Activated naive CD4-positive, alpha-beta T cell treated with anti-CD3 and anti-CD28 coated beads, Interleukin-2, amount 50 U/mL, for 16 hours (primary cell): ENCODE measurements around the gene STYXL2.

ENCODE experiments used
- DNase-seq: peaks from one replicate; pipeline ENCODE4 v3.0.0-alpha.2; 2020

The STYXL2 gene

DNA sequence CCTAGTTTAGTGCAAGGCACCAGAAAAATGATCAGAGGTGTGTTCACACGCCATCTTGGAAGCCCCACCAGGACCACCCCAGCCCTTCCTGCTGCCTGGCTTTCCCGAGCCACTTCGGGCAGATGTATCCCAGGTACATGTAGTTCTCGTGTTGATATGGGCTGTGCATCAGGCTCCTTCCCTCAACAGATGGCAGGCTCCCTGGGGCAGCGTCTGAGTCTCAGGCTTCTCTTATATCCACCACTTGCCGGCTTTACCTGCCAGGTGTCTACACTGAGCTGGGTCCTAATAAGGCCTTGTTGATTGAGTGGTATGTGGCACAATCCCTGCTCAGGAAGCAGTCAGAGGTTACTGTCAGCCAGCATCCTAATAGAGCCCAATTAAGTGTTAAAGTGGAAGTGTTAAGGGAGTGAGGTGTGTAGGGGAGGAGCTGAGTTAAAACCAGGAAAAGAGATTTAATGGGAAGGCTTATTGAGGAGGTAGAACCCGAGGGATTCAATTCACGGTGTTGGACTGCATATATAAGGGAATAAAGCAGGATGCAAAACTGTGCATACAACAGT, 12.2 kb upstream of the STYXL2 start:
- DNase-seq, result no peak

DNA sequence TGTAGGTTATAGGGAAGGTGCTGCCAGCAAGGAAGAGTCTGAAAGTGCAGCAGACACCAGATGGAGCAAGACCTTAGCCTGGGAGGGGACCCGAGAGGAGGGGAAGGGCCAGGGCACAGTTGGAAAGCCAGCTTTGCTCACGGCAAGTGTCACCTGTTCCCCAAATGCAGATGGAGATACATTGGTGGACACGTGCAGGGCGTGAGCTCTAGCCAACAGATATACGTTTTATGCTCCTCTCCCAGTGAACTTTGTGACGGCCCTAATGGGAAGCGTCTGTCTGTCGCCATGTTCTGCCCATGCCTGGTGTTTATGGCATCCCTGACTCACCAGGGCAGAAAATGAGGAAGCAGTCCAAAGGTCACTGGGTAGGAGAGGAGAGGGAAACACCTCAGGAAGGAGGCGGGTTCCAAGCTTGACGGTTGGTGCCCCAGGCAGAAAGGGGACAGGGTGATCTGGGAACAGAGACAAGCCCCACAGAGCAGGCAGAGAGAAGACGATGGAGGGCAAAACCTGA, 11.3 kb upstream of the STYXL2 start:
- DNase-seq, result no peak

DNA sequence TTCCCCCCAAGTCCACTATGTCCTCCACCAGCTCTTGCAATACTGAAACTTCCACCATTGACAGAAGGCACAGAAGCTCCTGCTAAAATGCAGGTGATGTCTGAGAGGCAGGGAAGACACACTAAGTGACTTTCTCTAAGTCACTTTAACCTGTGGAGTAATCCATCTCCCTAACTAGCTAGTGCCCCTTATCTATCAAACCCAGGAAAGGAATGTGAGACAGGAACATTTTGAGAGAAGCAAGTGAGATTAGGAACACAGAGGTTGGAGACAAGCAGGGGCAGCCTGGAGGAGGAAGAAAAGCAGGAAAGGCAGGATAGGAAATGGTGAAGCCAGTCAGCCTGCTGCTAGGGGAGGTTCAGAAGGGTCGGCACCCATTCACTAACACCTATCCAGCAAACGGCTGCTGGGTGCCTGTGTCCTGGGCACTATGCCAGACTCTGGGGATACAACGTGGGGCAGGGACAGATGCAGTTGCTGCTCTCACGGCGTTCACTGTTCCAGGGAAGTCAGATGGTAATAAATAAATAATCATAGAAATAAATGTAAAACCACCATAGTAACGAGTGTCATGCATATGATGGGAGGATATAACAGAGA, 10.7 kb upstream of the STYXL2 start:
- DNase-seq, result no peak

DNA sequence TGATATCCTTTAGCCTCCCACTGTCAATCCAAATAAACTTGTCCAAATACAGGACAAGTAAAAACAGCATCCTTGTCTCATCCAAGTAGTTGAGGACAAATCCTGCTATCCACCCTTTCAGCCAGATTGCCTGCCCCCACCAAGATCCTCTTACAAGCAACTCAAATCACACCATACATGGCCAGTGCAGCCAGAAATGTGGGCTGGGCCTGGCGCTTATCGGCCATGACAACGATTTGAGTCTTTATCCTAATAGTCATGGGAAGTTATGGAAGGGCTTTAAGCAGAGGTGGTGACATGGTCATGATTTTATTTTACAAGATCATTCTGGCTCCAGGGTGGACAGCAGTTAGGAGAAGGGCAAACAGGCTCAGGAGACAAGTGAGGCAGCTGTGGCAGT, 10.0 kb upstream of the STYXL2 start:
- no peak for DNase-seq

DNA sequence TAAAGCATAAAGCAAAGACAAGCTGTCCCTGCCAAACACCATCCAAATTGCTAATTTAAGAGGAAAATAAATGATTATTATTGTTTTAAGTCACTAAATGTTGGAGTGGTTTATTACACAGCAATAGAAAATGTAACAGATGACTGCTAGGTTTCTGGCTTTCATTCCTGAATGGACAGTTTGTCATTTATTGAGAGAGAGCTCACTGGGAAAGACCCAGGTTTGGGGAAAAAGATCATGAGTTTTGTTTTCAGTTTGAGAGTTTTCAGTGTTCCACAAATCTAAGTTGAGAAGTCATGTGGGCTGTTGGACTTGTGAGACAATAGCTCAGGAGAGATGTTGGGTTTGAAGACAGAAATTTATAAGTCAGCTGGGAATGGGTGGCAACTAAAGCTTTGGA, 9.1 kb upstream of the STYXL2 start:
- DNase-seq, result no peak

DNA sequence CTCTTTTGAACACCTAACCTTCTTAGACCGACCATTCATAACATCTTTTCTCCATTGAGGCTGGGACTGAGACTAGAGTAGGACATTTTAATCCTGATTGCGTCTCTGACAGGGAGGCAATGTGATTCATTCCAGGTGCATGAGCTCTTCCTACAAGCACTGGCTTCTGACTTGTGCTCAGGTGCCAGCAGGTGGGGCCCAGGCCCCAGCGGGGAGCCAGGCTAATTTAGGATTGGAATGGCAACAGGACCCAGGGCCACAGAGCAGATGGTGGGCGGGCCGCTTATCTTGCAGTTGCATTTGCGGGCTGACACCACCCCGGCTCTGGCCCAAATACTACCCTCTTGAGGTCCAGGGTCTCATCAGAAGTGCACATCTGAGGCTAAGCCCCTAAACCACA, 7.8 kb upstream of the STYXL2 start:
- no peak for DNase-seq

DNA sequence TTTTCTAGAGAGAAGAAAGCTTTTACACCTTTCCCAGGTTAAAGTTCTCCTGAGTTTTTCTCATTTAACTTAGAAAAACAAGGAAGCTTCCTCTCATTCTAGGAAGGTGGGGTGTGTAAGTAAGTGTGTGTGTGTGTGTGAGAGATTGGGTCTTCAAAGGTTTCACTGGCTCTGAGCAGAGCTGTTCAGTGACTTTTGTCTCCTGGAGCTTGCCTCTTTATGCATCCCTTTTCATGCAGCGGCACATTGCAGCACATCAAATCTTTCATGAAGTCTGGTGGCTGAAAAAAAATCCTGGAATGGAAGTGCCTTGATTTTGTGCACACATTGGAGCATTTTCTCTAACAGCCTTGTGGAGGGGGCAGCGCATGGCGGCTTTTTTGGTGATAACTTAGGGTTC, 7.1 kb upstream of the STYXL2 start:
- no peak for DNase-seq

DNA sequence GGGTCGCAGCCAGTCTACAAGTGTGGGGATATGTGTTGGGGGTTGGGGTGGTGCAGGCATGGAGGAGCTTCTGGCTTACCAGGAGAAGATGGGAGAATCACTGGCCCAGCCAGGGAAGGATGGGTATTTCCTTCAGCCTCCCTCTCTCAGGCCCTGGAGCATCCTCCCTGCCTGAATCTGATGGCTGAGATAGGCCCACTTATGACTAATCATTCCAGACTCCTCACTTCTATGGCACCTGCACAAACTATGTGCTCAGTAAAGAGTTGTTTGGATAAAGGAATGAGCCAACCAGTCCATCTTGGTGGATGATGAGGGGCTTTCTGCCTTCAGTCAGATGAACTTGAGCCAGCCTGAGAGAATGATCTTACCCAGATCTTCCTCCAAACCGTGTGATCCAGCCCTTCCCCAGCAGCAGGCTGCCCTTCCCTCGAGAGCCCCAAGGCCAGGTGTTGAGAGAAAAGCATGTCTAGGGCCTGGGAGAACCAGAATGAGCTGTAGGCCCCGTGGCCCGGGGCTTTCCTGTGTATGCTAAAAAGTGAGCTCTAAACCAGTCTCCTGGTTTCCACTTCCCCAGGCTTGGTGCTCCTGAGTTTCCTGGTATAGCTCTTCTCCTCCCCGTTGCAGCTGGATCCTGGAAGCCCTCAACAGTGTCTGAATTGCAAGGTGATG, 5.0 kb upstream of the STYXL2 start:
- DNase-seq, result no peak

DNA sequence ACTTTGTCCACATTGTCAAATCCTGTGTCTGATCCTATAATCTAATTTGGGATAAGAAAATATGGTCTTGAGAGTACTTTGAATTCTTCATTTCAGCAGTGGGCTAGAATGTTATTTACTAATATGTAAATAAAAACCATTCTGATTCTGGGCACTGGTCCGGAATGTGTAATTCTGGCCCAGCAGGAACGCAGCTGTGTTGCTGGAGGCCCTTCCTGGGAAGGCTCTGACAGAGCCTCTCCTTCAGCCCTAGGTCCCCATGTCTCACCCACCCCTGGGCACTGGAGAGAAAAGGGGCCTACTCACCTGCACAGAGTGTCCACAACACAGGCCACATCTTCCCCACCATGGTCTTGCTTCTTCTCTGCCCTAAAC, 3.9 kb upstream of the STYXL2 start:
- DNase-seq, result no peak

DNA sequence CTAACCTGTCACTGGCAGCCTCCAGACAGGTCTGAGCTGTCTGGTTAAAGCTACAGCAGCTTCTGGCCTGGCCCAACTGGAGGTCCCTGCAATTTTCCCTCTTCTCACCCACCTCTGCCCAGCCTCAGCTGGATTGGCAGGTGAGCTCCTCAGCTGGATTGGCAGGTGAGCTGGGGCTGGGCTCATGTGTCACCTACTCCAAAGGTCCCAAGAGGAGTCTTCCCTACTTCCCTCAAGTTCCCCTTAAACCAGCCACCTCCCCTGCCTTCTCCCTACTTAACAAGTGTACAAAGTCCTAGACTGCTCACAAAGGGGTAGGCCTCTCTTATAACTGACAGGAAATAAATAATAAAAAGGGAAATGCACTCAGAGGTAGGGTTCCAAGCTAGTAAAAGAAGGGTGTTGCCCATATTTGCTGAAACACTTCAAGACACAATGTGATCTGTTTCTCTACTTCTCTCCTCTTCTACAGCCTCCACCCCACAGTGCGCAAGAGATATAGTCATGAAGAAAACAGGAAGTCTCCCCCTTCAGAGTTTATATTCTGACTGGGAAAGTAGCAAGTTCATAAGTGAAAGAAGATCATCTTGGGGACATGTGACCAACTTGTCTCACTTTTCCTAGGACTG, 3.4 kb upstream of the STYXL2 start, which contains the start of gene GPA33:
Gene GPA33 (minus strand): TSS at position 64 of the 629 bp plus-strand sequence. CDS start 90 bp downstream, outside the sequence.
- DNase-seq, result no peak

DNA sequence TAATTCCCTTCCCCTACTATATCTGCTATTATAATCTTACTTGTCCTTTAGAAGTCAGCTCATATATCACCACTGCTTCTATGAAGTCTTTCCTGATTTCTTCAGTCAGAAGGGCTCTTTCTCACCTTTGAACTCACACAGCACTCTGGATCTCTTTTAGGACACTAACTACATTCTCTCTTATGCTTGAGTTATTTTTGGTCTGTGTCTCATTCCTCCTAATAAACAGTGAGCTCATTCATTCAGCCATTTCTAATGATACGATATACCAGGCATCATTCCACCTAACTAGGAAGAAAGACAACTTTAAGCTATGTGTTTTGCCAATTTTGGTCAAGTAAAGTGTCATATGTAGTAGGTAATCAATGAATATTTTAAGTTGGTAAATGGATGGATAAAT, 1.2 kb upstream of the STYXL2 start:
- DNase-seq, result no peak

DNA sequence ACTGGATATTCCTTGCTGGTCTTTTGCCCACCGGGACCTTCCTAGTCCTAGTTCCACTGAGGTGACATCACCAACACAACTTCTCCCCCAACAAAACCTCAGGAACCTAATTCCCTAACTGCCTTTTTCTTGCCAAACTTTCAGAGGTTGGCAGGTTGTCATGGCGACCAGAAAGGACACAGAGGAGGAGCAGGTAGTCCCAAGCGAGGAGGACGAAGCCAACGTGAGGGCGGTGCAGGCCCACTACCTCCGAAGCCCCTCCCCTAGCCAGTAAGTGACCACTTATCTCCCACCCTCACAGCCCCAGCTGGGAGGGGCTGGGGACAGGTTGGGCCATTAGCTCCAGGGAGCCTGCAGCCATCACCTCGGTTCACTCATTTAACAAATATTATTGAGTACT, 815 bp downstream of the STYXL2 start:
- no peak for DNase-seq

DNA sequence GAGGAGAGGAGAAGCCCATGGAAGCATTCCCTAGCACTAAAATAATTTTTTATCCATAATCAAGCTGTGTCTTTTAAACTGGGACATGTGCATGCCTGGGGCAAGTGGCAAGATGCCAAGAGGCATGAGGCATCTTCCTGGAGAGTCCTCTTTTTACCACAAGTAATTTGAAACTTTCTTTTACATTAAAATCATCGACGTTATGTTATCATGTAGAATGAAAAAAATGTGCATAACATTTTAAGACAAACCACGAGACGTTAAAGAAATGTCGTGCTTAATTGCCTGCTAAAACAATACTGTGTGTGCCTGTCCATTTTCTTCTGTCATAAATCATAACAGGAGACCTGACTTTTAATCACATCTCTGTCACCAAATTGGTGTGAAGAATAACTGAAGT, 1.5 kb downstream of the STYXL2 start:
- DNase-seq, result no peak

DNA sequence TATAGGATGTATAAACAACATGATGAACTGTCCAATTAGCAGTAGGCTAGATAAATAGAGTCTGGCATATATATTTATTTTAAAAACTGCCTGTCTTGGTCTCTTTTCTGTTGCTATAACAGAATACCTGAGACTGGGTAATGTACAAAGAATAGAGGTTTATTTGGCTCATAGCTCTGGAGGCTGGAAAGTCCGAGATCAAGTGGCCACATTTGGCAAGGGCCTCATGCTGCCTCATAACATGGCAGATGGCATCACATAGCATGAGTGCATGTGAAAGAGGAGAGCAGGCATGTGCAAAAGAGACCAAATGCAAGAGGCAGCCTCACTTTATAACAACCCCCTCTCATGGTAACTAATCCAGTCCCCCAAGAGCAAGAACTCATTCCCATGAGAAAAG, 6.0 kb downstream of the STYXL2 start:
- no peak for DNase-seq

DNA sequence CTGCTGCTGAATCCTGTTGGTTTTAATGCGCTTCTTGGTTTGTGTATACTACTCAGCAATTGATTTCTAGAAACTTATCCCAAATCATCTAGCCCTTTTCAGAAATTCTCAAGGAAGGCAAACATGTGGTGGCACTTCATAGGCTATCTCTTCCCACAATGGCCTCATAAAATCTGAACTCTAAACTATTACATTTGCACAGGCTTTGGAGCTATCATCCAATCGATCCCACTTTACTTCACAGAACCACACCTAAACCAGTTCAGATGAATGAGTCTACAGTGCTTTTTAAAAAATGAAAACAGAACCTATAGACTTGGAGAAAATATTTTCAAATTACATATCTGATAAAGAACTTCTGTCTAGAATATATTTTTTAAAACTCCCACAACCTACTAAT, 6.9 kb downstream of the STYXL2 start:
- no peak for DNase-seq

DNA sequence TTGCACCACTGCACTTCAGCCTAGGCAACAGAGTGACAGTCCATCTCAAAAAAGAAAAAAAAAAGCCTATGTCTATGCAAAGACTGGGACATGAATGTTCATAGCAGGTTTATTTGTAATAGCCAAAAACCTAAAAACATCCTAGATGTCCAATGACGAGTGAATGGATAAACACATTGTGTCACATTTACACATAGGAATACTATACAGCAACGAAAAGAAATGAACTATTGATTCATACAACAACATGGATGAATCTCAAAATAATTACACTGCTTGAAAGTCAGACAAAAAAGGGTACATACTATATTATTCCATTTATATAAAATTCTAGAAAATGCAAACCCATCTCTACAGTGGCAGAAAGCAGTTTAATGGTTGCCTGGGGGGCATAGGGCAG, 7.9 kb downstream of the STYXL2 start:
- no peak for DNase-seq

DNA sequence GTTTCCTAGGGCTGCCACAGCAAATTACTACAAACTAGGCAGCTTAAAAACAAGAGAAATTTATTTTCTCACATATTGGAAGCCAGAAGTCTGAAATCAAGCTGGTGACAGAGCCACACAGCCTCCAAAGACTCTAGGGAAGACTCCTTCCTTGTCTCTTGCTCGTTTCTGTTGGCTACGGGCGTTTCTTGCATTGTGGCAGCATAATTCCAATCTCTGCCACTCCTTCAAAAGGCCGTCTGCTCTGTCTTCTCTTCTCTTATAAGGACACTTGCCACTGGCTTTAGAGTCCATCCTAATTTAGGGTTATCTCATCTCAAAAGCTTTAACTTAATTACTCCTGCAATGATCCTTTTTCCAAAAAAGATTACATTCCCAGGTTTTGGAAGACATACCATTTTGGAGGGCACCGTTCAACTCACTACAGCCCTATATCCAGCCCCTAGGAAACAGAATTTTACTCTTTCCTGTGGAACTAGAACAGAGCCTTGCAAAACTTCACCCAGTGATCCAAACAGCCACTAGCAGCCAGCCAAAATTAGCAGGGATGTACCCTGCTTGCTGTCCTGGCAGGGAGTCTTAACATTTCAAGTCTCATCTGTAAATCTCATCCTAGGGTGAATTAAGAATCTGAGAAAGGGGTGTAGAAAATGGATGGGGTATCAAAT, 9.2 kb downstream of the STYXL2 start:
- DNase-seq, result no peak

DNA sequence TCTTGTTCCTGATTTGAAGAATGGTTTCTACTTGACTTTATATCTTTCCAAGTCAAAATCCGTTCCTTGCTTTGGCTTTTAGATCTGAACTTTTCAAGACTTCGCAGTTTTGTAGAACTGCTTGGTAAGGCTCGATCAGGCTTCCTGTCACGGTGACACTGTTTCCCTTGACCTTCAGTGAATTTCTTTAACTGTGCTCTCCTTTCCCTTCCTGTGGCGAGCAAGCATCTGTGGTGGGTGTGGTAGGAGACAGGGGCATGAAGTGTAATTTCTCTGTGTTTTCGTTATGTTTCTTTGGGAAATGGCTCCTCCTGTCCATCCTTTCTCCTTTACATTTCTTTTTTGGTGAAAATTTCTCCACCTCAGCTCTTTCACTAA, 10.4 kb downstream of the STYXL2 start:
- DNase-seq, result no peak

DNA sequence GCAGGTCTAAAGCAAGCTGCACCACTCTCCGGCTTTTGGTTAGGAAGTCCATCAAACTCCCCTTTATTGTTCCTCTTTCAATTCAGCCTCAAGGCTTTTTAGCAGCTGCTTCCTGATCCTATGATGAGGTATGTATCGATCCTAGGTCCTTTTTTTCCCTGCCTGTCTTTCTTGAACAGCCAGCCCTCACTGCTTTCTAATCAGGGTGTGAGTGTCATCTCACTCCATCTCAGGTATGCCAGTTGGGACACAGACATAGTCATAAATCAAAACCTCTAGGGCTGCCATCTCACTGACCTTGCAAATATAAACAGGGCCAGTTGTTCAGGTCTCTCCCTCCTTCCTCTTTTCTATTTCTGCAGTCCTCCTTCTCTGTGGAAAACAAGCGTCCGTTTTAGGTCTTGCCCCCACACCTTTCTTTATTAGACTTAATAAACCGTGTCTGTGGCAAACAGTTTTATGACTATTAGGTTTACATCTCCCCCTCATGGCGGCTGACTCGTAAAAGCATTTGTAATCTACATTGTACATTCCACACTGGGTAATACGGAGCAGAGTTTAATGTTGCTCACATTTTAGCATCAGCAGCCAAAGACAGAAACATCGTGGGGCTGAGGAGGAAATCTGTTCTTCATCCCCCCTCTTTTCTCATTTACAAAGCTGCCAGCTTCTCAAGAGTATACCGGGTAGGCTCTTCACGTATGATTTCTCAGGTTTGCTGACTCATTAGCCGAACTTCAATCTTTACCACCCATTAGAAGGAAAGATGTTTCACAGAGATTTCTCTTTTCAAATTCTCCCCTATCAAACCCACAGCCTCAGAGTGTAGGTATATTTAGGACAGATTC, 11.6 kb downstream of the STYXL2 start:
- DNase-seq, result no peak

DNA sequence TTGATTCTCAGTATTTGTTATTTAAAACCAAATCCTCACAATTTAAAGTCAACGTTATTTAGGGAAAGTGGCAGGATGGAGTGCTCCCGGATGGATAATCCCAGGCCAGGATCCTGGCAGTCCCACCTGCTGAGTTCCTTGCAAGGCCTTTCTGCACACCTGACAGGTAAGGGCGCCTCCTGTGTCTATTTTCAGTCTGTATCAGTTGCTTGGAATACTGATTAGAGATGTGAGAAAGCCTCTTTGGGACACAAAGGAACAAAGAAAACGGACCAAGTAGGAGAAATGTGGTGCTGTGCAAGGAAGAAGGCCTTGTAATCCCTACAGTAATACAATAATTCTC, 12.2 kb downstream of the STYXL2 start:
- no peak for DNase-seq

DNA sequence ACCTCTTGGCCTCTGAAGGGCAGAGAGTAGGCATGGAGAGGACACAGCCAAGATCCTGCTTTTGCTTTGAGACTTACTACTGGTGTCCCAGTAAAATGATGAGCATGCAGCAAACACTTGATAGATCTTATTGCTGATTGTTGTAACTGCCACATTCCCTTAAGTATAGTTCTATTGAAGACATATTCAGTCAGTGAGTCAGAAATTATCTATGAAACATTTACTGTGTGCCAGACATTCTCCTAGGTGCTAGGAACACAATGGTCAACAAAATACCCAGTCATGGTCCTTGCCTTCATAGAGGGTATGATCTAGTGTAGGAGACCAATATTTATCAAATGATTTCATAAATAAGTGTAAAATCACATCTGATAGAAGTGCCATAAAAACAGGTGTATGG, 13.6 kb downstream of the STYXL2 start:
- DNase-seq, result no peak

DNA sequence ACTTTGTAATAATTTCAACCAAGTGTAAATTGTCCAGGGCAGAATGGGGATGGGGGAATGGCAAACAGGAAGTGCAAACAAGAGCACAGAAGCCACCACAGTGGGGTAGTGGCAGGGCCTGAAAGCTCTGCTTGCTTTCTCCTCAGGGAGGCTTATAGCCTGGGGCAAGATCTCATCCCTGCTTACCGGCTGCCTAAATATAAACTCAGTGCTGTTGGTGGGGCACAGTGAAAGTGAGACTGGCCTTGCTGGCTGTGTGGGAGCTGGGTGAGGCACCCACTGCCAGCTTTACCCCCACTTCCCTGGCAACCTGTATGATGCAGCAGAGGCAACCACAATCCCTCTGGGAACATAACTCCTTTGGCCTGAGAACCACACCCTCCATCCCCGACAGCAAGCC, 15.2 kb downstream of the STYXL2 start:
- no peak for DNase-seq

DNA sequence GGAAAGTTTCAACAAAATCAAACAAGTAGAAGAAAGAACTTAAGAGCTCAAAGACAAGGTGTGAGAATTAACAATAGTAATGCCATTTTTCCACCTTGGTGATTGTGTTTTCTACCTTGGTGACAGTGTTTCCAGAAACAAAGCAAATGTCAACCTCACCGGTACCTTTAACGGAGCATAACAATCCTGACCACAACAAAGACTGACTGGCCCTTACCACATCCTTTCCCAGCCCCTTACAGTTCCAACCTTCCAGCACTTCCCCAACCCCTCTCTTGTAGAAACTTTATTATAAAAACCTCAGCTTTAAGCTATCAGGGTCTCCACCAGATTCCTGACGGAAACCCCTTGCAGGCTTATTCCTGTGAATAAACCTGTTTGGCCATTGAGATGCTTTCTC, 16.7 kb downstream of the STYXL2 start:
- DNase-seq, result no peak
